HEK293 (cell line): ENCODE data around the gene EIF2D.

Experiments
- CTCF ChIA-PET: fragments of 350-600 bp; formaldehyde crosslinking; extraction: SDS; loops from one replicate; lab custom pipeline; 2021; ENCODE audit warnings: antibody characterized with exemption; lab: Yijun Ruan, JAX
- POLR2A ChIA-PET: fragments of 300-600 bp; formaldehyde crosslinking; extraction: SDS; loops from one replicate; lab custom pipeline; 2020; ENCODE audit warnings: antibody characterized with exemption, inconsistent platforms; lab: Yijun Ruan, JAX
- H3K27ac ChIP-seq: fragments of 200-500 bp; sonication (Bioruptor generic); 2 replicates; pipeline ENCODE4 v1.5.1; 2014; ENCODE audit warnings: low read depth, low read length, control low read depth, inconsistent platforms; ENCODE audit errors: extremely low read depth
- H3K36me3 ChIP-seq, 2 experiments: fragments of 200-500 bp in 1 of 2; sonication (Bioruptor generic) in 1 of 2; 1 replicate in 1 of 2; 2 replicates in 1 of 2; pipeline ENCODE4 v1.5.1; 2014 to 2017; ENCODE audit warnings: inconsistent platforms in 2 of 2, low read length in 2 of 2; ENCODE audit not compliant: control insufficient read depth in 2 of 2, insufficient read depth in 1 of 2
- H3K4me1 ChIP-seq: fragments of 200-500 bp; sonication (Bioruptor generic); 2 replicates; pipeline ENCODE4 v1.5.1; 2014; ENCODE audit warnings: mild to moderate bottlenecking, low read length, inconsistent platforms; ENCODE audit not compliant: control insufficient read depth, insufficient read depth
- H3K4me3 ChIP-seq: 2 replicates; pipeline ENCODE4 v1.5.1; 2011; ENCODE audit warnings: low read depth, mild to moderate bottlenecking, control low read depth, low read length, moderate library complexity
- H3K9me3 ChIP-seq: fragments of 200-500 bp; sonication (Bioruptor generic); 2 replicates; pipeline ENCODE4 v1.5.1; 2014; ENCODE audit warnings: low read depth, low read length, inconsistent platforms; ENCODE audit not compliant: control insufficient read depth, insufficient read depth
- EGR2 ChIP-seq: fragments of 450-650 bp; formaldehyde crosslinking; IDR thresholded peaks from 2 replicates; pipeline ENCODE4 v1.5.1; 2016; ENCODE audit warnings: low read depth, missing biosample characterization, missing genetic modification characterization
- MYNN ChIP-seq: fragments of 450-650 bp; formaldehyde crosslinking; IDR thresholded peaks from 2 replicates; pipeline ENCODE4 v1.5.1; 2016; ENCODE audit warnings: missing biosample characterization, missing genetic modification characterization, borderline replicate concordance
- ZFHX2 ChIP-seq: fragments of 450-650 bp; formaldehyde crosslinking; conservative IDR thresholded peaks from 2 replicates; pipeline ENCODE4 v1.5.1; 2016; ENCODE audit warnings: missing biosample characterization, missing genetic modification characterization
- ZFP37 ChIP-seq: fragments of 450-650 bp; formaldehyde crosslinking; IDR thresholded peaks from 2 replicates; pipeline ENCODE4 v1.5.1; 2016; ENCODE audit warnings: missing biosample characterization, missing genetic modification characterization
- ZNF112 ChIP-seq: fragments of 450-650 bp; formaldehyde crosslinking; IDR thresholded peaks from 2 replicates; pipeline ENCODE4 v1.5.0; 2017; ENCODE audit warnings: missing biosample characterization, missing genetic modification characterization
- ZNF121 ChIP-seq: fragments of 450-650 bp; formaldehyde crosslinking; IDR thresholded peaks from 2 replicates; pipeline ENCODE4 v1.5.1; 2016; ENCODE audit warnings: missing biosample characterization, missing genetic modification characterization
- ZNF133 ChIP-seq: fragments of 450-650 bp; formaldehyde crosslinking; IDR thresholded peaks from 2 replicates; pipeline ENCODE4 v1.5.1; 2016; ENCODE audit warnings: missing biosample characterization, missing genetic modification characterization
- ZNF311 ChIP-seq: fragments of 450-650 bp; formaldehyde crosslinking; IDR thresholded peaks from 2 replicates; pipeline ENCODE4 v1.5.1; 2017; ENCODE audit warnings: missing biosample characterization, missing genetic modification characterization, borderline replicate concordance
- ZNF335 ChIP-seq: fragments of 450-650 bp; formaldehyde crosslinking; conservative IDR thresholded peaks from 2 replicates; pipeline ENCODE4 v1.5.1; 2016; ENCODE audit warnings: missing biosample characterization, missing genetic modification characterization
- ZNF529 ChIP-seq: fragments of 450-650 bp; formaldehyde crosslinking; IDR thresholded peaks from 2 replicates; pipeline ENCODE4 v1.5.1; 2017; ENCODE audit warnings: missing genetic modification characterization, missing biosample characterization; ENCODE audit not compliant: insufficient replicate concordance
- ZNF654 ChIP-seq: fragments of 450-650 bp; formaldehyde crosslinking; IDR thresholded peaks from 2 replicates; pipeline ENCODE4 v1.5.1; 2016; ENCODE audit warnings: low read depth, missing biosample characterization, missing genetic modification characterization
- ZNF707 ChIP-seq: fragments of 450-650 bp; formaldehyde crosslinking; IDR thresholded peaks from 2 replicates; pipeline ENCODE4 v1.5.1; 2016; ENCODE audit warnings: missing biosample characterization, missing genetic modification characterization
- TF ChIP-seq, protein P1 (sequence below): fragments of 450-650 bp; formaldehyde crosslinking; IDR thresholded peaks from 2 replicates; pipeline ENCODE4 v1.5.1; 2016; ENCODE audit warnings: missing biosample characterization, missing genetic modification characterization
- TF ChIP-seq, protein P2 (sequence below): fragments of 450-650 bp; formaldehyde crosslinking; IDR thresholded peaks from 2 replicates; pipeline ENCODE4 v1.5.1; 2016; ENCODE audit warnings: missing biosample characterization, missing genetic modification characterization
- TF ChIP-seq, protein P3 (sequence below): fragments of 450-650 bp; formaldehyde crosslinking; IDR thresholded peaks from 2 replicates; pipeline ENCODE4 v1.5.1; 2016; ENCODE audit warnings: missing biosample characterization, missing genetic modification characterization
- TF ChIP-seq, protein P4 (sequence below): fragments of 450-650 bp; formaldehyde crosslinking; IDR thresholded peaks from 2 replicates; pipeline ENCODE4 v1.5.1; 2017; ENCODE audit warnings: missing biosample characterization, missing genetic modification characterization

Gene EIF2D

DNA sequence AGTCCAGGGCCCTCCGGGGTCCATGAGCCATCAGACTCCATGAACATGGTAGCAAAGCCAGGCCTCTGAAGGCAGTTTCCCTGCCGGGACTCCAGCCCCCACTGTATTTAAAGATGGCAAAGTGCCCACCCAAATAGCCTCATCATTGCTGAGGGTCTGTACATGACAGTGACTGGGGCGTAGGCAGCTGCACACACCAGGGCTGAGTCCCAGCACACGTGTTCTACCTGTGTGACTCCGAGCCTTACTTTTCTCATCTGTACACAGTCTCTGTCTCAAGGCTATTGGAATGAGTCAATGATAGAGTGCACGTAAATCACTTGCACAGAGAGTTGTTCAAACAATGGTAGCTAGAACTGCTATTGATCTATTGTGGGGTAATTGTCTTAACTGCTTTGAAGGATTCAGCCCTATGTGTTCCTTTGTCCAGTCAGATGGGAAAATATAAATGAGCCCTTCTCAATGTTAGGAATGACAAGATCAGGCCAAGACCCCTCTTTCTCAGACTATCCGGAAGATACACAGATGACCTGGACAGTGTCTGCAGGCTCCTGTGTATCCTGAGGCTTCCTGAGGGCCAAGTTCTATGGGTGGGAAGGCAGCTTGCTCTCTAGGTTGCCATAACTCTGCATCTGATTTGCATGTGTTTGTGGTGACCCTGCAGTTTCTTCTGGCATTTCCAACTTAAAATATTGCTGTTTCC is 56.1 kb downstream of the EIF2D start:
- TF ChIP-seq ZNF112 (tag by site-specific recombination) (no peak), ZFP37 (tag by site-specific recombination) (no peak), ZNF707 (tag by site-specific recombination) (no peak)
- TF ChIP-seq, all 188 proteins: peak for 0
- peaks cover 10% of the 10 kb centered on the region for H3K4me1 ChIP-seq
- ChIA-PET POLR2A (no interaction called here), CTCF (interaction anchor here (0.7 to 6.6 kb wide), 8 partner anchors 11 to 107 kb away, joined by 3 to 51 read pairs (median 3); no protein-coding TSS in a partner anchor)
- H3K9me3 ChIP-seq: no peaks in the 10 kb centered on the region
- peaks cover 0 to 4% of the 10 kb centered on the region in 2 experiments; a peak in 1 of 3 replicates for H3K36me3 ChIP-seq
- H3K27ac ChIP-seq: no peak overlapping the region
- no peak overlapping the region for H3K4me3 ChIP-seq

DNA sequence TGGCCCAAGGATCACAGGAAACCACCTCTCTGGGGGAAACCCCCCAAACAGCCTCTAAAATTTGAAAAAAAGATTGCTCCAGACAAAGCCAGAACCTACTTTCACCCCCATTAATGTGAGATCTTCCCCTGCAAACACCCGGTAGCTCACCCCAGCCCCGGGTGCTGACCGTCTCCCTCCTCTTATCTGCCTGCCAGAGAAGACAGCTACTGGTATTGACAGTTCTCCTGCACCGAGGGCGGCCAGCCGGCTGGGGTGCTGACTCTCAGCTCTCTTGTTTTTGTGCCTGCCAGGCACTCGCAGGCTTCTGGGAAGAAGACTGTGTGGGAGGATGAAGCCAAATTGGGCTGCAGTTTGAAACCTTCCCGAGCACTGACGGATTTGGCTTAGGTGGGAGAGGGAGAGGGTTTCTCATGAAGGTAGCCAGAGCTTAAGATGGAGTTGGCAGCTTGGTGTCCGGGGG is 56.8 kb downstream of the EIF2D start:
- H3K4me1 ChIP-seq: peaks cover 10% of the 10 kb centered on the region
- peak; percentile 51 for TF ChIP-seq ZFHX2 (tag by site-specific recombination)
- TF ChIP-seq, protein P1, sequence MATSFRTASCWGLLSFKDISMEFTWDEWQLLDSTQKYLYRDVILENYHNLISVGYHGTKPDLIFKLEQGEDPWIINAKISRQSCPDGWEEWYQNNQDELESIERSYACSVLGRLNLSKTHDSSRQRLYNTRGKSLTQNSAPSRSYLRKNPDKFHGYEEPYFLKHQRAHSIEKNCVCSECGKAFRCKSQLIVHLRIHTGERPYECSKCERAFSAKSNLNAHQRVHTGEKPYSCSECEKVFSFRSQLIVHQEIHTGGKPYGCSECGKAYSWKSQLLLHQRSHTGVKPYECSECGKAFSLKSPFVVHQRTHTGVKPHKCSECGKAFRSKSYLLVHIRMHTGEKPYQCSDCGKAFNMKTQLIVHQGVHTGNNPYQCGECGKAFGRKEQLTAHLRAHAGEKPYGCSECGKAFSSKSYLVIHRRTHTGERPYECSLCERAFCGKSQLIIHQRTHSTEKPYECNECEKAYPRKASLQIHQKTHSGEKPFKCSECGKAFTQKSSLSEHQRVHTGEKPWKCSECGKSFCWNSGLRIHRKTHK (tag by site-specific recombination): no peak
- 0 out of 2 replicates have a peak, but pooled peaks have one; percentile 50 for TF ChIP-seq EGR2 (tag by site-specific recombination)
- ChIA-PET POLR2A (no interaction called here), CTCF (interaction anchor here (0.5 to 6.6 kb wide), 8 partner anchors 10 to 518 kb away, joined by 3 to 51 read pairs (median 4); no protein-coding TSS in a partner anchor)
- no peak overlapping the region for H3K4me3 ChIP-seq
- no peaks in the 10 kb centered on the region for H3K36me3 ChIP-seq
- H3K27ac ChIP-seq: no peak overlapping the region
- no peaks in the 10 kb centered on the region for H3K9me3 ChIP-seq

DNA sequence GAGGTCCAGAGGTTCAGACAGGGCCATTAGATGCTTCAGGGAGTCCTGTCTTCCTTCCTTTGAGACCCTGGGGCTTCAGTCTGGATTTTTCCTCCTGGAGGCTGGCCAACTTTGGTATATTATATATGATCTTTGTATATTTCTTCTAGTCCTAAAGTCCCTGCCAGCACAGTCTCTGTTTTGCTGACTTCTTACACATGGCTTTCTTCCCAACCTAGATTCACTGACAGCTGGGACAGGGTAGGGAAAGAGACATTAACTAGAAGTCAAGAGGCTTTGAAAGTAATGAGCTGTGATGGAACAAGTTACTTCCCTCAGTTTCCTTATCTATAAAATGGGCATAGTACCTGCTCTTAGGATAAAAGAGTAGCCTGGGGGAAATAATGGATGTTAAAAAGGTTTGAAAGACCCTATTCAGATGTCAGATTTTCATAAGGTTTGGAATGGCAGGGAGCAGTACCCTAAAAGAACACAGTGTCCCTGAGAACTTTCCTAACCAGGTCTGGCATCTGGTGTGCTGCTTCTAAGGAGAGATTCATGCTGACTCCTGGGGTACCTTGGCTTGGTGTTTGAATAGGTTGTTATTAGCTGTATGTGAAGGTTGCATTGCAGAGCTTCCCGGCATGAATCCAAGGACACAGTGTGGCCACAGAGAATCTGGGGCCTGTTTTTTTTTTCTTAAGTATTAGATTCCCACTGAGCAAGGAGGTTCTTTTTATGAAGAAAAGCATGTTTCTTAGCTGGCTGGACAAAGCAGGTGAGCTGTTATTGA is 57.4 kb downstream of the EIF2D start:
- Histone ChIP-seq H3K9me3 (no peaks in the 10 kb centered on the region), H3K27ac (no peak overlapping the region), H3K36me3 (no peaks in the 10 kb centered on the region), H3K4me1 (peaks cover 10% of the 10 kb centered on the region), H3K4me3 (no peak overlapping the region)
- no peak for TF ChIP-seq MYNN (tag by site-specific recombination)
- no peak for TF ChIP-seq ZNF335 (tag by site-specific recombination)
- no peak for TF ChIP-seq ZNF529 (tag by site-specific recombination)
- no peak for TF ChIP-seq ZNF133 (tag by site-specific recombination)
- ChIA-PET CTCF (interaction anchor here (0.5 to 6.6 kb wide), 8 partner anchors 9 to 519 kb away, joined by 3 to 51 read pairs (median 4); no protein-coding TSS in a partner anchor), POLR2A (no interaction called here)

DNA sequence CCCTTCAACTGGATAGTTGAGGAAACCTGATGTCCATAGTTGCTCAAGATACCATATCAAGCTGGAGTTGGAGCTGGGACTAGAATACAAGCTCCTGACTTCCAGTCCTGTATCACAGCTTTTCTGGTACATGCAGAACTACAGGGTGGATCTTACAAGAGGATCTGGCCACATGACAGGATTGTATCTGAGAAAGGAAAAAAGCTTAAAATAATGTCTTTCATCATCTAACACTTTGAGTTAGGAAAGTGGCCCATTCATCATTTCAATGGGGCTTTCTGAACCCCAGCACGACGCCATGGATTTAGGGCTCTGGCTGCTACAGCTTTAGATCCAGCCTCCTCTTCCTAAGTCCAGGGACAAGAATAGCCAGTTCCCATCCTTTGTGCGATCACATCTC is 58.1 kb downstream of the EIF2D start:
- H3K36me3 ChIP-seq: no peaks in the 10 kb centered on the region
- TF ChIP-seq ZFP37 (tag by site-specific recombination) (no peak), MYNN (tag by site-specific recombination) (no peak), ZFHX2 (tag by site-specific recombination) (no peak), ZNF311 (tag by site-specific recombination) (no peak), ZNF654 (no peak), ZNF121 (no peak)
- TF ChIP-seq, protein P2, sequence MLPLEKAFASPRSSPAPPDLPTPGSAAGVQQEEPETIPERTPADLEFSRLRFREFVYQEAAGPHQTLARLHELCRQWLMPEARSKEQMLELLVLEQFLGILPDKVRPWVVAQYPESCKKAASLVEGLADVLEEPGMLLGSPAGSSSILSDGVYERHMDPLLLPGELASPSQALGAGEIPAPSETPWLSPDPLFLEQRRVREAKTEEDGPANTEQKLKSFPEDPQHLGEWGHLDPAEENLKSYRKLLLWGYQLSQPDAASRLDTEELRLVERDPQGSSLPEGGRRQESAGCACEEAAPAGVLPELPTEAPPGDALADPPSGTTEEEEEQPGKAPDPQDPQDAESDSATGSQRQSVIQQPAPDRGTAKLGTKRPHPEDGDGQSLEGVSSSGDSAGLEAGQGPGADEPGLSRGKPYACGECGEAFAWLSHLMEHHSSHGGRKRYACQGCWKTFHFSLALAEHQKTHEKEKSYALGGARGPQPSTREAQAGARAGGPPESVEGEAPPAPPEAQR (tag by site-specific recombination): no peak
- TF ChIP-seq, protein P3, sequence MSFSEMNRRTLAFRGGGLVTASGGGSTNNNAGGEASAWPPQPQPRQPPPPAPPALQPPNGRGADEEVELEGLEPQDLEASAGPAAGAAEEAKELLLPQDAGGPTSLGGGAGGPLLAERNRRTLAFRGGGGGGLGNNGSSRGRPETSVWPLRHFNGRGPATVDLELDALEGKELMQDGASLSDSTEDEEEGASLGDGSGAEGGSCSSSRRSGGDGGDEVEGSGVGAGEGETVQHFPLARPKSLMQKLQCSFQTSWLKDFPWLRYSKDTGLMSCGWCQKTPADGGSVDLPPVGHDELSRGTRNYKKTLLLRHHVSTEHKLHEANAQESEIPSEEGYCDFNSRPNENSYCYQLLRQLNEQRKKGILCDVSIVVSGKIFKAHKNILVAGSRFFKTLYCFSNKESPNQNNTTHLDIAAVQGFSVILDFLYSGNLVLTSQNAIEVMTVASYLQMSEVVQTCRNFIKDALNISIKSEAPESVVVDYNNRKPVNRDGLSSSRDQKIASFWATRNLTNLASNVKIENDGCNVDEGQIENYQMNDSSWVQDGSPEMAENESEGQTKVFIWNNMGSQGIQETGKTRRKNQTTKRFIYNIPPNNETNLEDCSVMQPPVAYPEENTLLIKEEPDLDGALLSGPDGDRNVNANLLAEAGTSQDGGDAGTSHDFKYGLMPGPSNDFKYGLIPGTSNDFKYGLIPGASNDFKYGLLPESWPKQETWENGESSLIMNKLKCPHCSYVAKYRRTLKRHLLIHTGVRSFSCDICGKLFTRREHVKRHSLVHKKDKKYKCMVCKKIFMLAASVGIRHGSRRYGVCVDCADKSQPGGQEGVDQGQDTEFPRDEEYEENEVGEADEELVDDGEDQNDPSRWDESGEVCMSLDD (tag by site-specific recombination): no peak
- TF ChIP-seq, protein P4, sequence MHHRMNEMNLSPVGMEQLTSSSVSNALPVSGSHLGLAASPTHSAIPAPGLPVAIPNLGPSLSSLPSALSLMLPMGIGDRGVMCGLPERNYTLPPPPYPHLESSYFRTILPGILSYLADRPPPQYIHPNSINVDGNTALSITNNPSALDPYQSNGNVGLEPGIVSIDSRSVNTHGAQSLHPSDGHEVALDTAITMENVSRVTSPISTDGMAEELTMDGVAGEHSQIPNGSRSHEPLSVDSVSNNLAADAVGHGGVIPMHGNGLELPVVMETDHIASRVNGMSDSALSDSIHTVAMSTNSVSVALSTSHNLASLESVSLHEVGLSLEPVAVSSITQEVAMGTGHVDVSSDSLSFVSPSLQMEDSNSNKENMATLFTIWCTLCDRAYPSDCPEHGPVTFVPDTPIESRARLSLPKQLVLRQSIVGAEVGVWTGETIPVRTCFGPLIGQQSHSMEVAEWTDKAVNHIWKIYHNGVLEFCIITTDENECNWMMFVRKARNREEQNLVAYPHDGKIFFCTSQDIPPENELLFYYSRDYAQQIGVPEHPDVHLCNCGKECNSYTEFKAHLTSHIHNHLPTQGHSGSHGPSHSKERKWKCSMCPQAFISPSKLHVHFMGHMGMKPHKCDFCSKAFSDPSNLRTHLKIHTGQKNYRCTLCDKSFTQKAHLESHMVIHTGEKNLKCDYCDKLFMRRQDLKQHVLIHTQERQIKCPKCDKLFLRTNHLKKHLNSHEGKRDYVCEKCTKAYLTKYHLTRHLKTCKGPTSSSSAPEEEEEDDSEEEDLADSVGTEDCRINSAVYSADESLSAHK (tag by site-specific recombination): no peak
- TF ChIP-seq, all 188 proteins: peak for 0
- H3K9me3 ChIP-seq: no peaks in the 10 kb centered on the region
- CTCF ChIA-PET: interaction anchor here (2.4 to 6.6 kb wide), 3 partner anchors 9 to 64 kb away, joined by 9 to 51 read pairs (median 32); no protein-coding TSS in a partner anchor
- H3K4me1 ChIP-seq: peaks cover 10% of the 10 kb centered on the region
- H3K27ac ChIP-seq: no peak overlapping the region
- no peak overlapping the region for H3K4me3 ChIP-seq
- POLR2A ChIA-PET: no interaction called here
